GM12874 (cell line): ENCODE results near the gene REXO4.

Source experiments
- CTCF ChIP-seq: IDR thresholded peaks from 2 replicates; pipeline ENCODE4 v1.5.1; 2011; ENCODE audit warnings: low read depth, mild to moderate bottlenecking, control low read depth, low read length, moderate library complexity; ENCODE audit not compliant: insufficient read depth

Gene REXO4

DNA sequence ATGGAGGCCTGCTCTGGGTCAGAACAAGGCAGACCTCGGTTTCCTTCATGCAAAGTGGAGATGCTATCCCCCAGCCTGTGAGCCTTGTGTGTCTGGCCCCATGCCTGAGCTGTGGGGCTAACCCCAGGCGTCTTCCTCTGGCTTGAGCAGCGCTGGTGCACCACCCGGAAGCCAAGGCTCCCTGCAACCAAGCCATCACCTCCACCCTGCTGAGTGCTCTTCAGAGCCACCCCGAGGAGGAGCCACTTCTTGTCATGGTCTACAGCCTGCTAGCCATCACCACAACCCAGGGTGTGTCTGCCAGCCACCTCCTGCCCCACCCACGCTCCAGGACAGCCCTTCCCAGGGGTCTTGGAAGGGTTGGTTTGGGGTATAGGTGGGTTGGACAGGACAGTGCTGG lies 16.2 kb downstream of the REXO4 start:
- no peak for TF ChIP-seq CTCF

DNA sequence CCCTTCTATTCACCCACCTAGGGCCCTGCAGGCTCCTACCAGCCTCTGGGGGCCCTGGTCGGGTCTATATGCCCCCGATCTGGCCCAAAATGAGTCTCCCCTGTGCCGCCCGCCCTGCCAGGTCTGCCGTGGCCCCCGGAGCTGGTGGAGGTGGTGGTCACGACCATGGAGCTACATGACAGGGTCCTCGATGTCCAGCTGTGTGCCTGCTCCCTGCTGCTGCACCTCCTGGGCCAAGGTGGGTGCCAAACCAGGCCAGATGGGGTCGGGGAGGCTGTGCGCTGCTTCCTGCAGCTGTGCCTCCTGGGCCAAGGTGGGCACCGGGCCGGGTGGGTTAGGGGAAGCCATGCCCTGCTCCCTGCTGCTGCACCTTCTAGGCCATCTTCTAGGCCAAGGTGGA lies 17.5 kb downstream of the REXO4 start:
- TF ChIP-seq CTCF: no peak

DNA sequence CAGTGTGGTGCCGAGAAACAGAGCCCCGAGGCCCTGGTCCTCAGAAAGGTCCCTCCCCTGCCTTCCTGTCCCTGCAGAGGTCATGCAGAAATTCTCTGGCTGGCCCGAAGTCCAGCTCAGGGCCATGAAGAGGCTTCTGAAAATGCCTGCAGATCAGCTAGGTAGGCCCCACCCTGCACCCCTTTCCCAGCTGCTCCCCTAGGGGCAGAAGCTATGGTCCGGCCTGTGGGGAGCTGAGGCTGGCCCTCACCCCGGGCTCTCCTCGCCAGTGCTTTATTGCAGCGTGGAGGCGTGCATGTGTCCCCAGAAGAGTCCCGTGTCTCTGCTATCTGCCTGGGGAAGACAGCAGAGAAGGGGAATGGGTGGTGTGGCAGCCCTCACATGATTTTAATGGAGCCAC lies 19.9 kb downstream of the REXO4 start:
- TF ChIP-seq CTCF: no peak

DNA sequence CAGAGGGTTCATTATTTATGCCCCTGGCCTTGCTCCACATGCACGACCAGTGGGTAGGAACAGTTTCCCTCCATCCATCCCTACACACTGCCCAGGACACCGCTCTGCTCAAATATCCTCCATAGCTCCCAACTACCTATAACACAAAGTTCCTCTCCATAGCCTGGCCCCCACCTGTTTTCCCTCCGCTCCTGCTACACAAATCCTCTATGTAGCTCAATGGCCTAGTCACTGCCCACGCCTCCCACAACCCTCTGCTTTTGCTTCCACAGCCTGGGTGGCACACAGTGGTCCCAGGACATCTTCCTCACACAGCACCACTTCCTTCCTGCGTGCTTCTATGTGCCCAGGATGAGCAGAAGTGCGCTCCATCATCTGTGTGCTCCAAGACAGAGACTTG lies 20.4 kb downstream of the REXO4 start:
- no peak for TF ChIP-seq CTCF

DNA sequence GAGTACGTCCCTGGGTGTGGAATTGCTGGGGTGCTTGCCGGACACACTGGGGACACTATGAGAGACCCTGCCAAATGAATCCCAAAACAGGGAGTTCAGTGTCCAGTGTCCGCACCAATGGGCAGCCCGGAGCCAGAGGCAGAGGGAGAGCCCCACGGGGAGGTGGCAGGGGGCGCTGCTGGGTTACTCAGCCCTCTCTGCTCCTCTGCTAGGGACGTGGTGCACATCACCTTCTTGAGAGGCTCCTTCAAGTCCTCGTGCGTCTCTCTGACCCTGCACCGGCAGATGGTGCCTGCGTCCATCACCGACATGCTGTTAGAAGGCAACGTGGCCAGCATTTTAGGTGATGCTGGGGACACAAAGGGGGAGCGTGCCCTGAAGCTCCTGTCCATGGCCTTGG lies 20.9 kb downstream of the REXO4 start:
- peak; percentile 34; the same call in 1 of the 2 replicates for TF ChIP-seq CTCF

GRCh38 chr9:133394687-133395271 lies 23.0 kb downstream of the REXO4 start:
- TF ChIP-seq CTCF: no peak

- TF ChIP-seq CTCF: no peak
These were observed 24.4 kb downstream of the REXO4 start for GRCh38 chr9:133393399-133393798.

- no peak for TF ChIP-seq CTCF
These were observed 27.1 kb downstream of the REXO4 start for GRCh38 chr9:133390713-133391112.
